Caco-2 (cell line): Measurements from ENCODE around the gene MTOR. TPM values are rescaled to one million over a fixed set of nuclear protein-coding genes. Genes with fewer than 3 reads are reported as not detected.

Experiments
- BruUV-seq: library from RNA; stranded (reverse); fragments of 400-500 nt; replicated peaks from 2 replicates; lab custom pipeline; 2021; lab: Mats Ljungman, UMichigan
- CTCF ChIA-PET: fragments of 300-600 bp; sonication (Branson Sonifier 250); formaldehyde crosslinking; loops from one replicate; lab custom pipeline; 2022; ENCODE audit warnings: antibody characterized with exemption; lab: Charles Lee
- POLR2A ChIA-PET: fragments of 300-600 bp; sonication (Branson Sonifier 250); formaldehyde crosslinking; loops from one replicate; lab custom pipeline; 2022; ENCODE audit warnings: antibody characterized with exemption; lab: Charles Lee
- DNase-seq, 2 experiments: peaks; one replicate each; pipeline versions ENCODE4 v3.0.0 to v3.0.0-alpha.2; 2020 to 2022
- H3K27me3 ChIP-seq: replicated peaks from 2 replicates; pipeline ENCODE4 v1.6.0; 2011; ENCODE audit warnings: low read length; ENCODE audit not compliant: control insufficient read depth, insufficient read depth
- H3K36me3 ChIP-seq: 2 replicates; pipeline ENCODE4 v1.5.1; 2011; ENCODE audit warnings: low read length; ENCODE audit not compliant: control insufficient read depth, insufficient read depth
- H3K4me1 ChIP-seq: fragments of 250-450 bp; sonication (Bioruptor Pico); 2 replicates; pipeline ENCODE4 v1.5.1; 2020; ENCODE audit warnings: mild to moderate bottlenecking
- H3K4me3 ChIP-seq: 2 replicates; pipeline ENCODE4 v1.5.1; 2011; ENCODE audit warnings: low read depth, mild to moderate bottlenecking, control low read depth, low read length
- H3K9me3 ChIP-seq: fragments of 250-450 bp; sonication (Bioruptor Pico); 2 replicates; pipeline ENCODE4 v1.5.1; 2020; ENCODE audit warnings: mild to moderate bottlenecking, moderate library complexity
- H3K27ac Mint-ChIP-seq: one replicate; pipeline ENCODE4 v1.8.0; 2022; ENCODE audit warnings: mixed read lengths; ENCODE audit not compliant: unreplicated experiment
- H3K27me3 Mint-ChIP-seq: one replicate; pipeline ENCODE4 v1.8.0; 2022; ENCODE audit warnings: mixed read lengths; ENCODE audit not compliant: insufficient read depth, unreplicated experiment
- H3K36me3 Mint-ChIP-seq: one replicate; pipeline ENCODE4 v1.8.0; 2022; ENCODE audit warnings: mild to moderate bottlenecking, mixed read lengths; ENCODE audit not compliant: insufficient read depth, unreplicated experiment
- H3K4me1 Mint-ChIP-seq: one replicate; pipeline ENCODE4 v1.8.0; 2022; ENCODE audit warnings: low read depth, mixed read lengths; ENCODE audit not compliant: unreplicated experiment
- H3K4me3 Mint-ChIP-seq: one replicate; pipeline ENCODE4 v1.8.0; 2022; ENCODE audit warnings: mild to moderate bottlenecking, moderate library complexity, mixed read lengths; ENCODE audit not compliant: unreplicated experiment
- H3K9me3 Mint-ChIP-seq: one replicate; pipeline ENCODE4 v1.8.0; 2022; ENCODE audit warnings: mixed read lengths; ENCODE audit not compliant: unreplicated experiment
- intact Hi-C: fragments of 100-400 bp; cut with micrococcal nuclease; formaldehyde crosslinking; loops from one replicate; pipeline ENCODE4 v1.10.0; 2022; ENCODE audit not compliant: unreplicated experiment
- total RNA-seq: library from RNA; stranded (reverse); gene quantifications from 2 replicates; pipeline ENCODE4 v1.2.3, GENCODE V29; 2022
- TF ChIP-seq, protein P1 (sequence below), 2 experiments: fragments of 200-600 bp in 1 of 2; IDR thresholded peaks; 1 replicate in 1 of 2; 2 replicates in 1 of 2; pipeline versions ENCODE4 v1.5.1 to v1.8.0; 2011 to 2022; ENCODE audit warnings: antibody characterized with exemption in 1 of 2, control low read depth in 1 of 2, inconsistent platforms in 1 of 2, low read depth in 1 of 2, low read length in 1 of 2, mild to moderate bottlenecking in 1 of 2, moderate library complexity in 1 of 2; ENCODE audit not compliant: insufficient read depth in 1 of 2, severe bottlenecking in 1 of 2, unreplicated experiment in 1 of 2

The MTOR gene
- total RNA-seq, 1 experiment from 2014 or later: 45.7 TPM

DNA sequence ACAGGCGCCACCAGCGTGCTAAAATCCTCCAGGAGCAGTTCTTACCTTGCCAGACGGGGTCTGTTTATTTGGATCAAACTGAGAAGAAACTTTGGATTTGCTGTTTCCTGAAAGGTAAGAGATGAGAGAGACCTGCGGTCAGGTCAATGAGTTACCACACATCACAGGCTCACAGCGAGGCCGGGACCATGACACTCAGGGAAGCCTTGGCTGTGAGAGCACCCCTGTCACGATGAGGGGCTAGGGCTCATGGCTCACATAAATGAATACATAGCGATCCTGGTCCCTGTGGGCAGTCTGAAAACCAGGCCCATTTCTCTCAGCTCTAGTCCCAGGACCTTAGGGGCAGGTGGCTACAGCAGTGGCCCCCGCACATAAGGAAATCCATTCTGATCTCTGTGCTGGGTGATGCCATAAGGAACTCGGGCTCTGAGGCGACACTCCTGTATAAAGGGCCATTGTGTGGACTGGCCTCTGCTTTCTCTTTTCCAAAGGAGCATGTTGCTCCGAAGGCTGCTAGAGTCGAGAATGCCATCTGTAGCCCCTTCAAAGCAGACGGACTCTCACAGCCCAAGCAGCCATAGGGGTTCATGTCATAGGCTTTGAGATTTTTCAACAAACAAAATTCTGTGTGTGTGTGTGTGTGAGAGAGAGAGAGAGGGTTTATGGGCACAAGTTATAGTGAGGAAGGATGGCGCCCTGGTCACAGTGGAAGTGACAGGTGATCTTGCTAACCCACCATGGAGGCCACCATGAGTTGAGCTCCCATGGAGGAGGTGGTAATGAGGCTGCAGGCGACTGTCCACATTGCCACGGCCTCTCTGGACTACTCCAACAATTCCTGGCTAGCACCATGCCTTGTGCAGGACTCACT is 193.5 kb downstream of the MTOR start:
- no peaks in the 10 kb centered on the region for H3K9me3 Mint-ChIP-seq
- intact Hi-C loops: no loop called here
- POLR2A ChIA-PET: no interaction called here

DNA sequence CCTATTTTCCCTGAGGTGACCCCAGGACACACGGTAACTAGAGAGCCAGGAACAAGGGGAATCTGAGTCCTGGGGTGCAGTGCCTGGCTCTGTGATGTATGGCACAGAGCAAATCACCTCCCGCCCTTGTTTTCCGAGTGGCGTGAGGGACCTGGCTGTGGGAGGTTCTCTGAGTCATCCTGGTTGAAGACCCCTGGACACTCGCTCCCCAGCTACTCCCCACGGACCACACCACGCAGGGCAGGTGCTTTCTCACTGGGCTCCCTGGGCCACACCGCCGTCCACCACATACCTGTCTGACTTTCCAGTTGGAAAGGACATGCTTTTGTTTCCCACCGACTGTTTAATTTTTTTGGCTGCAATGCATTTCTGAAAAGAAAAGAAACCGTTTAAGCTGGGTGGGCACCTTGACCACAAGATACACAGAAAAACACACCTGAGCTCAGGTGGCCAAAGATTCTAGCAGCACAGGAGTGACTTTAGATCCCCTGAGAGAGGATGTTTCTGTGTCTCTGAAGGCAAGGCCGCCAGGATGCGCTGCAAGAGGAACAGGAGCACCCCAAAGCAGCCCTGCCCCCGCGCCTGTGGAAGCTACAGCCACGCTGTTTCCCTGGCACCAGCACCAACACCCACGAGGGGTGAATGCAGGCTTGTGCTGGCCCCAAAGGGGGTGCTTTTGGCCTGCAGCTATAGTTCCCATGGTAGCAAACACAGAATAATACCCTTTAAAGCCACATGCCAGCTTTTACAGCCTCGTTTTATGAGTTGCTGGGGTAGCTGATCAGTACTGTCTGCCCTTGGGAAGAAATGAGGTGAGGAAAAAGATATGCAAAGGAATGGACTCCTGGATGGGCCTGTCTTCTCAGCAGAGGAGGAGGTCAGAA is 194.4 kb downstream of the MTOR start:
- Histone ChIP-seq H3K36me3 (peaks cover 6% of the 10 kb centered on the region), H3K4me1 (no peaks in the 10 kb centered on the region), H3K9me3 (no peaks in the 10 kb centered on the region), H3K27me3 (no peaks in the 10 kb centered on the region), H3K4me3 (no peak overlapping the region)
- peak in 1 of 2 experiments; percentile 21 for DNase-seq
- ChIA-PET CTCF (no interaction called here), POLR2A (no interaction called here)
- Mint-ChIP-seq H3K36me3 (peaks cover 73% of the 10 kb centered on the region), H3K4me1 (no peaks in the 10 kb centered on the region), H3K27me3 (no peaks in the 10 kb centered on the region), H3K27ac (no peak overlapping the region), H3K9me3 (no peaks in the 10 kb centered on the region), H3K4me3 (no peak overlapping the region)
- intact Hi-C loops: no loop called here
- BruUV-seq: no TSS peak
- TF ChIP-seq, protein P1, sequence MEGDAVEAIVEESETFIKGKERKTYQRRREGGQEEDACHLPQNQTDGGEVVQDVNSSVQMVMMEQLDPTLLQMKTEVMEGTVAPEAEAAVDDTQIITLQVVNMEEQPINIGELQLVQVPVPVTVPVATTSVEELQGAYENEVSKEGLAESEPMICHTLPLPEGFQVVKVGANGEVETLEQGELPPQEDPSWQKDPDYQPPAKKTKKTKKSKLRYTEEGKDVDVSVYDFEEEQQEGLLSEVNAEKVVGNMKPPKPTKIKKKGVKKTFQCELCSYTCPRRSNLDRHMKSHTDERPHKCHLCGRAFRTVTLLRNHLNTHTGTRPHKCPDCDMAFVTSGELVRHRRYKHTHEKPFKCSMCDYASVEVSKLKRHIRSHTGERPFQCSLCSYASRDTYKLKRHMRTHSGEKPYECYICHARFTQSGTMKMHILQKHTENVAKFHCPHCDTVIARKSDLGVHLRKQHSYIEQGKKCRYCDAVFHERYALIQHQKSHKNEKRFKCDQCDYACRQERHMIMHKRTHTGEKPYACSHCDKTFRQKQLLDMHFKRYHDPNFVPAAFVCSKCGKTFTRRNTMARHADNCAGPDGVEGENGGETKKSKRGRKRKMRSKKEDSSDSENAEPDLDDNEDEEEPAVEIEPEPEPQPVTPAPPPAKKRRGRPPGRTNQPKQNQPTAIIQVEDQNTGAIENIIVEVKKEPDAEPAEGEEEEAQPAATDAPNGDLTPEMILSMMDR (IDR thresholded peaks at IDR 0.05; ENCODE audit: insufficient read depth in 1 of 2, low read depth in 1 of 2, low read length in 1 of 2, severe bottlenecking in 1 of 2, unreplicated experiment in 1 of 2): no peak

More for the DNA sequence above, 193.5 kb downstream of the MTOR start:
- no peak overlapping the region for H3K4me3 ChIP-seq
- H3K36me3 Mint-ChIP-seq: peaks cover 70% of the 10 kb centered on the region
- H3K36me3 ChIP-seq: peaks cover 5% of the 10 kb centered on the region
- H3K4me3 Mint-ChIP-seq: no peak overlapping the region
- DNase-seq: peak in 1 of 2 experiments; percentile 0
- H3K4me1 Mint-ChIP-seq: no peaks in the 10 kb centered on the region
- no peaks in the 10 kb centered on the region for H3K27me3 Mint-ChIP-seq
- no peaks in the 10 kb centered on the region for H3K27me3 ChIP-seq
- no peak overlapping the region for H3K27ac Mint-ChIP-seq
- H3K9me3 ChIP-seq: no peaks in the 10 kb centered on the region
- H3K4me1 ChIP-seq: no peaks in the 10 kb centered on the region
- CTCF ChIA-PET: interaction anchor here (0.6 kb wide), 1 partner anchor 170 kb away, joined by 4 read pairs; no protein-coding TSS in a partner anchor
- no TSS peak for BruUV-seq
- TF ChIP-seq, protein P1 (IDR thresholded peaks at IDR 0.05; ENCODE audit: insufficient read depth in 1 of 2, low read depth in 1 of 2, low read length in 1 of 2, severe bottlenecking in 1 of 2, unreplicated experiment in 1 of 2): no peak

DNA sequence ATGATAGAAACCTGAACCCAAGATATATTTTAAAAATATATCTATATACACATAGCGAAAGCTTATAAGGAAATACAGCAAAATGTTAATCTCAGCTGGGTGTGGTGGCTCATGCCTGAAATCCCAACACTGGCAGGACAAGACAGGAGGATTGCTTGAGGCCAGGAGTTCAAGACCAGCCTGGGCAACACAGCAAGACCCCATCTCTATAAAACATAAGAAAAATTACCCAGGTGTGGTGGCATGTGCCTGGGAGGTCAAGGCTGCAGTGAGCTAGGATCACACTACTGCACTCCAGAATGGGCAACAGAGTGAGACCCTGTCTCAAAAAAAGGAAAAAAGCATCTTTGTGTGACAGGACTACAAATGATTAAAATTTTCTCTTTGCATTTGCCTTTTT is 196.6 kb downstream of the MTOR start:
- H3K36me3 Mint-ChIP-seq: peaks cover 65% of the 10 kb centered on the region
- DNase-seq: no peak
- POLR2A ChIA-PET: no interaction called here

More for the DNA sequence above, 196.6 kb downstream of the MTOR start:
- Histone ChIP-seq H3K4me1 (0 out of 2 replicates have a peak, but pooled peaks cover 4% of the 10 kb centered on the region), H3K4me3 (no peak overlapping the region), H3K9me3 (no peaks in the 10 kb centered on the region), H3K27me3 (no peaks in the 10 kb centered on the region), H3K36me3 (peaks cover 2% of the 10 kb centered on the region)
- CTCF ChIA-PET: no interaction called here
- H3K9me3 Mint-ChIP-seq: no peaks in the 10 kb centered on the region
- H3K4me1 Mint-ChIP-seq: no peaks in the 10 kb centered on the region
- TF ChIP-seq, protein P1 (IDR thresholded peaks at IDR 0.05; ENCODE audit: insufficient read depth in 1 of 2, low read depth in 1 of 2, low read length in 1 of 2, severe bottlenecking in 1 of 2, unreplicated experiment in 1 of 2): no peak
- H3K27me3 Mint-ChIP-seq: no peaks in the 10 kb centered on the region
- no TSS peak for BruUV-seq
- intact Hi-C loops: no loop called here
- H3K4me3 Mint-ChIP-seq: no peak overlapping the region
- no peak overlapping the region for H3K27ac Mint-ChIP-seq
